ENCODE results near the gene PLAC8.

- TF ChIP-seq CTCF (conservative IDR thresholded peaks at IDR 0.05; ENCODE audit: low read length): no peak
- TF ChIP-seq EZH2phosphoT487 (IDR thresholded peaks at IDR 0.05; ENCODE audit: borderline replicate concordance, low read depth, low read length): no peak
Measured at GRCh38 chr4:83114576-83114975, at the start of gene PLAC8.

All from OCI-LY7 (cell line).